Hematopoietic multipotent progenitor cell treated with erythropoietin and hydrocortisone succinate and interleukin-3 and kit ligand, for 15 days (in vitro differentiated cells): ENCODE data around the gene PLEKHA6.

Source experiments
- DNase-seq: peaks from one replicate; pipeline ENCODE4 v3.0.0-alpha.2; 2015; ENCODE audit warnings: low spot score

PLEKHA6 gene

DNA sequence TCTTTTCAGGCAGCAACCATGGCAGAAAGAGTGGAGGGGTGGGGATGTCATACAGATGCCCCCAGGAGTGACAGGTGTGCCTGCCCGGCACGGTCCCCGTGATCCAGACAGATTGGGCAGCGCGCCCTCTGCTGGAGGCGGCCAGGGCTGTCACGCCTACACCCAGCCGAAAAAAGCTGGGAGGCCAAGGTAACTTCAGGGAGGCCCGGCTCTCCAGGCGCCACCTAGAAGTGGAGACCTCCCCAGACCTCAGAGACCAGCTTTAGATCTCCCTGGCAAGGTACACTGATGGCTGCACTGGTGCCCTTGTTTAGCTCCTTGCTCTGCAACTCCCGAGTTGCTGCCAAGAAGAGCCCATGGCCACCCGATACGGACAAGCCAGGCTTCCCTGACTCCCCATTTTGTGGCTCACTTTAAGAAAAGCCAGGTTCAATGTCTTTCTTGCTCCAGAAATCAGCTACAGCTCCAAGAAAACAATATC is 152.6 kb downstream of the PLEKHA6 start:
- DNase-seq: peak; percentile 45

DNA sequence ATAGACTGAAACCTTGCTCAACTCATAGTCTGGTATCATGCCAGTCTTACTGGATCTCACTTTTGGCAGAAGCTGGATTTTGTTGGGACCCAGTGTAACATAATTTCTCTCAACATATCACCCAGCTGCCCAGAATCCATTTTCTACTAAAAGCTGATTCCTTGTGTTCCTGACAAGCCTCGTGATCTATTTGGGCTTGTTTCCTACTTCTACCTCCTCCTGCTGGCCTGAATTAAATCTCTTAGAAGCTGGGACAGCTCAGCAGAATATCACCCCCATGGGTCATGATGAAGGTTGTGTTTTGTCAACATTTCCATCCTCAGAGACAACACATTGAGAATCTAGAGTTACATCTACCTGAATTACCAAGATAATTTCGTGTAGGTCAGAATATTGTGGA is 153.6 kb downstream of the PLEKHA6 start:
- DNase-seq: no peak

DNA sequence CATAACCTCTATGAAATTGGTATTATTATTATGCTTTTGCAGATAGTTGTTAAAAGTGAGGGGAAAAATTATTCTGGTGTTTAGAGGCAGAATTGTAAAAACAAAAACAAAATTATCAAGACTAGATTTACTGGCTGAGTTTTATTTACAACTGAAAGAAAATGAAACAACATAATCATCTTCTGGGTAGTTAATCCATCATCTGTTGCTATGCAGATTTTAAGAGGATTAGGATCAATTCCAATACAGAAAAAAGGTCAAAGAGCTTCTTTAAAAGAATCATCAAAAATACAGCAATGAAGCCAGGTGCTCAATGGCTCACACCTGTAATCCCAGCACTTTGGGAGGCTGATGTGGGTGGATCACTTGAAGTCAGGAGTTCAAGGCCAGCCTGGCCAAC is 154.2 kb downstream of the PLEKHA6 start:
- DNase-seq: no peak

DNA sequence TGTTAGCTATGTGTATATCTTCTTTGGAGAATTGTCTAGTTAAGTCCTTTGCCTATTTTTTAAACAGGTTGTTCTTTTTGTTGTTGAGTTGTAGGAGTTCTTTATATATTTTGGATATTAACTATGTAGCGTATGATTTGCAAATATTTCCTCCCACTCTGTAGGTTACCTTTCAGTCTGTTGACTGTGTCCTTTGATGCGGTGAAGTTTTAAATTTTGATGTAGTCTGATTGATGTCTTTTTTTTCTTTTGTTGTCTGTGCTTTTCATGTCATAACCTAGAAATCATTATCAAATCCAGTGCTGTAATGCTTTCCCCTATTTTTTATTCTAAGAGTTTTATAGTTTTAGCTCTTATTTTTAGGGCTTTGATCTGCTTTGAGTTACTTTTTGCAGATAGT is 154.8 kb downstream of the PLEKHA6 start:
- DNase-seq: no peak

DNA sequence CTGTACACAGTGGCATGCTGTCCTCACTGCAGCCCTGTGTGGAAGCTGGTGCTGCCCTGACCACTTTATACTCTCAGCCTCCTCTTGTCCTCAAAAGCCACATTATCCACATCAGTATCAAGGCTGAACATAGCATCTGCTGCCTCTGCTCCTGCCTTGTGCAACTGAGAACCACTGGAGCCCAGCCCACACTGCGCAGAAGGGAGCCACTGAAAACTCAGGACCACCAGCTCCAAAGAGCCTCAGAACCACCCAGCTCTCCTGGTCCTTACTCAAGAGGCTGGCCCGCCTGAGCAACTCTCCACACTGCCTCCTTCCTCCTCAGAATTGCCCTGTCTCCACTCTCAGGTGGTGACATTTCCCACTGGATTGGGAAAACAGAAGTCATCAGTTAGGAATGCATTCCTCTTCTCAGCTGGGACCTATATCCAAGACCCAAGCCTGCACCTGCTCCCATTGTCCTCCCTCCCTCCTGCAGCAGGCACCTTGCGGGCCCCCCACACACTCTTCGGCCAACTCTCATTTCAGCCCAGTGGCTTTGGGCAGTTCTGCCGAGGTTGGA is 156.4 kb downstream of the PLEKHA6 start:
- DNase-seq: no peak

DNA sequence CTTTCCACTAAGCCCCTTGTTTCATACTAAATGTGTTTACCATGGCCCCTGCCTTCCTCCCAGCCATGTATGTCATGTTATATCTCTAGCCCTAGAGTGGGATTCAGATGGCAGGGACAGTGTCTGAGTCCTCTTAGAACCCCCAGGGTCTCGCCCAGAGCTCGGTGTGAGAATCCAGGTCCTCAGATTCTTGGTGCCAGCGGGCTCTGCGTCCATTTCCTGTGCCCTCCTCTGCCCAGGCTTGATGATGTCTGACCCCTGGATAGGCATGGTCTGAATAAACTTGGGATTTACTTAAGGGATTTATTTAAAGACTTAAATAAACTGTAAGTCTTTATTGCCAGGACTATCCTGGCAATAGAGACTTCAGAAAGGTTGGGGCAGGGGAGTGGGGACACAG is 157.2 kb downstream of the PLEKHA6 start:
- no peak for DNase-seq

DNA sequence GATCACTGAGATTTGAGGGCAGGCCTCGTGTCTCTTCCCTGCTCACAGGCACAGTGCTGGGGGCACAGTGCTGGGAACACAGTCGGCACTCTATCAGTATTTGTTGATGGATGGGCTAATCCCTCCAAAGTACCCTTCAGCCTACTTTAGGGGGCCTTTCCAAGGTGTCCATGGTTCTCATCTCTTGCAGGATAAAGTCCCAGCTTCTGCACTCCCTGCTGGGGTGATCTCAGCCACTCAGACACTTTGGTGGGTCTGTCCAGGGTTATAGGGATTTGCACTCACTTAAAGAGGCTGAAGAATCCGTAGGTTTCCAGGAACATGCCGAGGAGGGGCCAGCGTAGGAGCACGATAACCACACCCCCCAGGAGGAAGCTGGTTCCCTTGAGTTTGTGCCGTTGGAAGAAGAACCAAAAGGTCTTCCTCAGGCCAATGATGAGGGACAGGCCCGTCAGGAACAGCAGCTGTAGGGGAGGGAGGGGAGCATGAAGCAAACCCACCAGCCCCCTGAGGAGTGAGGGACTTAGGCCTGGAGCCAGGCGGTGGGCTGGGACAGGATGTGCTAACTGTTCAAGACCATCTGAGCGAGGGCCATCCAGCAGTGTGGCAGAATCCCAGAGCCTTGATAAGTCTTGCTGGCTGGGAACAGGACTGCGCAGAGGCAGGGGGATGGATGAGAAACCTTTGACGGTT is 158.2 kb downstream of the PLEKHA6 start:
- DNase-seq: no peak

DNA sequence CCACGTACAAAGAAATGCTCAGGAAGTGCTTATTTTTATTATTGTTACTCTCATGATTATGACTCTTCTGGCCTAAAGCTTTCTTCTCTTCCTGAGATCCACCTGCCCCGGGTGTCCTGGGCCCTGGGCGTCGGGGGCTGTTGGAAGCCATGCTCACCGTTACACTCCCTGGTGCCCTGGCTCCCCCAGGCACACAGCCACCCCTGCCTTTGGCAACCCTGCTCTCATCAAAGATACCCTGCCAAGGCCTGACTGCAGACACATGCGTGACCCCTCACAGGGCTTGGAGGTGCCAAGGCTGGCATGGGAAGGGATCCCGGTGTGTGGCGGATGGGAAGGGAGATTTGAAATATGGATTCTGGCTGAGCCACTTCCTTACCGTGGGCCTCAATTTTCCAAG is 160.2 kb downstream of the PLEKHA6 start:
- no peak for DNase-seq

DNA sequence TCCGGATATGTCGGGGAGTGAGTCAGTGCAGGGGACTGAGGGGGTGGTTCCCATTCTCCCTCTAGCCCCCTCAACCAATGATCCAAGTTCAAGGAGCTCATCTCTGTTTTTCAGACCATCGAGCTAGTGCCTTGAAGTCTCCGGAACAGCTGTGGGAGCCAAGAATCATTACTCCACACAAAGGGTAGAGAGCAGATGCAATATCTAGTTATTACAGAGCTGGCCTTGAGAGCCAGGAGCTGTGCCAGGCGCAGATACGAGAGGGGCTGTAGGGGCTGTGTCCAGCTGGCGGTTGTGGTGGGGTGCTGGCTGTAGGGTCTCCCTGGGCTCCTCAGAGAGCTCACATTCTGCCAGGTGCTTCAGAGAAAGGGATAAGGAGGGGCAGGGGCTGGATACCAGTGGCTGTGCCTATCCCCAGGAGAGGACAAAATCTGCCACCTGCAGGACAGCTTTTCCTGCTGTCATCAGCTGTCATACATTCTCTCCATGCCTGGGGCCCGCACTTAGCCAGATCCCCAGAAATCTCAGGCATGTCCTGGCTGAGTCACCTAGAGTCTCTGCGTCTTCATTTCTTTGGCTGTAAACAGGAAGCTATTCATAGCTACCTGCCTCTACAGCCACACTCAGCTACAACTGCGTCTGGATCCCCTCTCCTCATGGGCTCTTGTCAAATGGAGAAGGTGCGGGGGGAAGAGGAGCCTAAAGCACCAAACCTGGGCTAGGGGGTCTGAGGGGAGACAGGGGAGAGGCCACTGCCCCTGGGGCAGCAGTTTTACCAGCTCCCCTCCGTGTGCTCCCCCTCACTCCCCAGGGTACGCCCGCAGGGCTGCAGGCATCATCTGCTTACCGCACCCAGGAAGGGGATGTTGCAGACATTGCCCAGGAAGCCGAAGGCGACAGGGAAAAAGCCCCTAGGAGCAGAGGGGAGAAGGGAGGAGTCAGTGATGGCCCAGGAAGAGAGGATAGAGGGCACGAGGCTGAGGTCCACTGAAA is 161.1 kb downstream of the PLEKHA6 start:
- no peak for DNase-seq

DNA sequence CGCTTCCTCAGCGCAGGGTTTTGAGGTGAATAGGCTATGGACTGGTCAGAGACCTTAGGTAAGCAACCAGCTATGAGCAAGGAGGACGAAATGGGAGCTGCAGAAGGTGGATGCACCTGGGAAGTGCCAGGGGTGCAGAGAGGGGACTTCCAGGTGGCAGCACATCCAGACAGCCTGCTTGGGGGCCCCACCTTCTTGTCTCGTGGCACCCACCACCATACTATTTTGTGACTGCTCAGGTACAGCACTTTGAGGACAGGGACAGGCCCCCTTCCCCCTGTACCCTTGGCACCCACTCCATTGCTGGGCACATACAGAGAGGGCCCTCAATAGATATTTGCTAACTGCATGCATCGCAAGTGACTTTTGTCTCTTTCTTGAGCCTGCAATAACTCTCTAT is 162.7 kb downstream of the PLEKHA6 start:
- no peak for DNase-seq

DNA sequence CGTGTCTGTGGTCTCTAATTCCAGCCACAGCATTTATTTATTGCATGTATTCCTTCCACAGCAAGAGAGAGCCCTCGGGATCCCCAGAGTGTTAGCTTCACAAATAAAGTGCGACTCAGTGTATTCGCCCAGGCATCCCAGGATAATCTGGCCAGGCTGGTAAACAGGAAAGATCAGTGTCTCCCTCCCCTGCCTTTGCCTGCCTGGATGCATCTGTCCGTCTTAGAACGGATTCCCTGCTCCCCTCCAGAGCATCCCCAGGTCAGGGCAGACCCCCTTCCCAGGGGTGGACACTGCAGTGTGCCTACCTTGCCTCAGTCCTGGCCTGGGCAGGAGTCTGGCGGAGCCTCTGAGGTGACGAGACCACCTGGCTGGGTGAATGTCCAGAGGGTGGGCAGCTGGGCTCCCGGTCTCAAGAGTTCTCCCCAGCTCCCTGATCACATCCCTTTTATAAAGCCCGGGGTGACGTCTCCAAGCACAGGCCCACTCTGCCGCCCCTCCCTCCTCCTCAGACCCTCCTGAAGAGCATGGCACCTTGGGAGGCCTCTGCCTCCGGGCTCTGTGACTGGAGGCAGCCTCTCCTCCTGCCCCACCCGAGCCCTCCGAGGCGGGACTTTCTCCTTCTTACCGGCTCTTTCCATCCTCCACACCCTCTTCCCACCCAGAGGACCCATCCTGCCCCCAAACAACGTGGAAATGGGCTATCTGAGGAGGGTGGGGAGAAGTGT is 163.5 kb downstream of the PLEKHA6 start, which contains the start of gene KISS1:
Gene KISS1 (minus strand): TSS at position 424 of the 728 bp plus-strand sequence. CDS start 3,615 bp downstream, outside the sequence.
- no peak for DNase-seq

DNA sequence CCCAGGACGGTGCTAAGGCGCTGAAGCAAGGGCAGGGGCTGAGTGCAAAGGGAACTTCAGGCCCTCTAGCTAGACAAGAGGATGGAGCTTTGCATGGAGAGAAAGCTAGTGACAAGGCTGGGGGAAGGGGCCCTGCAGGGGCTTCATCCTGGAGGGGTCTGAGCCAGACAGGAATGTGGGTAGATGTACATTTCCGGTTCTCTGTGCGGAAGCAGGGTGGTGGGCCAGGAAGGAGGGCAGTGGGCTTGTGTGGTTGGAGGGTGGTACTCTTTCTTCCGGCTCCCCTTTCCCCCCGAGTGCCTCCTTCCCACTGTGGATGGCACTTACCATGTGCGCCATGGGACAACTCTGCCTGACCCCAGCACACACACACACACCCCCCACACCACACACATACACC is 165.0 kb downstream of the PLEKHA6 start:
- DNase-seq: no peak

DNA sequence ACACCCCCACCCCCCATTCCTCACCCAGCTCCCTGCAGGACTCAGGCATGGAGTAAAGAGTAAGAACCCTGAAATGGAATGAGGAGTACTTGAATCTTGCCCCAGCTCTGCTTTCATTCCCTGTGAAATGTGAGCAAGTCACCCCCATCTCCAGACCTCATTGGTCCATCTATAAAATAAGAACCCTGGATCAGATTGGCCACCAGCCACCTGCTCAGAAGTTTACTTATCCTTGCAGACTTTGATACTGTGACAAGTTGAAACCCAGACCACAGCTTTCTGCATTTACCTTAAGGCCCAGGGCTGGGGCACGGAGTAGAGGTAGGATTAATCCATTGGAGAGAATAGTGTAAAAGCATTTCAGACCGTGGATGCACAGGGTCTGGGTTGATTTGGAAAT is 165.6 kb downstream of the PLEKHA6 start:
- DNase-seq: no peak

DNA sequence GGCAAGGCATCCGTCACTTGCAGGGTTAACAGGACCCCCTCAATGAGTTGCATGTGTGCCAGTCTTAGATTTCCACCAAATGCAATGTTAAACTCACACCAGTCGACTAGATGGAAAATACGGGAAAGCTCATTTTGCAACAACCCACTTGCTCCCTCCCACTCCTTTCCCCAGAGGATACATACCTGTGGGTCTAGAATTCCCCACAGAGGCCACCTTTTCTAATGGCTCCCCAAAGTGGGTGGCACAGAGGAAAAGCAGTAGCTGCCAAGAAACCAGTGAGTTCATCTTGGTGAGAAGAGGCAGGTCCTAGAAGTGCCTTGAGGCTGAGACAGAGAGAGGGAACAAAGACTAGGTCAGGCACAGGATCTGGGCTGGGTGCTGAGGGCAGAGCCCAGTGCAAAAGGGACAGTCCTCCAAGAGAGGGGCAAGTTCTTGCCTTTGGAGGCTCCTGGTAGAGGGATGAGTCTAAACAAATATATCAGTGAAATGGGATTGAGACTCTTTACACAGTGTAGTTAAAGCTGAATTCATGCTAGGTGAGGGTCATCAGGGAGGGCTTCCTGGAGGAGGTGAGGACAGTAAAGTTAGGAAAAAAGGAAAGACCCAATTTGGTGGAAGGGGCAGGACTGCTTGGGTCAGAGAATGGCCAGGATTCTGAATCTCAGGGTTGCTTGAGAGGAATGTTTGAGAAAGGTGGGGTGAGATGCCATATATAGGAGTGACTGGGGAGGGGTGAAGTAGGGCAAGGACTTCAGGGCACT is 167.0 kb downstream of the PLEKHA6 start:
- DNase-seq: no peak

DNA sequence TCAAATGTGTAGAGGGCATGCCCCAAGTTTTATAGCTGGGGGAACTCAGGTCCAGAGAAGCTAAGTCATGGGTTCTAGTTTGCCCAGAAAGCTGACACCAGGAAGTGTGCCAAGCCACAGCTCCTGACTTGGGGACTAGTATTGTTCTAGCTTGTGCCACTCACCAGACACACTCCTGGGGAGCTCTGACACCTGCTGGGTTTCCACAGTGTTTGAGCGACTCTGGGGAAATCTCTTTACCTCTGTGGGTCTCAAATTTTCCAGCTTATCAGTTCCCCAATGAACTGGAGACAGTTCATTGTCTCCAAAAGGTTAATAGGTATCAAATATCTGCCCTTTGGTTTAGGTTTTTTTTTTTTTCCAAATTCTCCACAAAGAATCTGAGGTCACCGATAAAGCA is 167.7 kb downstream of the PLEKHA6 start:
- no peak for DNase-seq

DNA sequence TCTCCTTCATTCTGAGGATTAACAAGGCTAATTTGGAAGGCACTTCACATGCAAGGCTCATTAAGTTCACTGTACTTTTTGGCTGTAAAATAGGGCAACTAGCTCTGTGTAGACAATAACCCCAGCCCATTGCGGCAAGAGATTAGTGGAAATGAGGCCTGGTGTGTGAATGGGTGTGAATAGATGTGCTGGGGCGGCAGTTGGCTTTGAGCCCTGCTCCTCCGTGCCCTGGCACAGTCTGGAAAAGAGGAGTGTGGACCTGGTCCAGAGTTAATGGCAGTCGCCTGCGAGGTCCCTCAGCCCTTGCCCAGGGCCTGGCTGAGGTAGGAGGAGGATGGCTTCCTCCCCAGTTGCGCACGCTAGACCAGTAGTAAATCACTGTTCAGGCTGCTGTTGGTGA is 168.3 kb downstream of the PLEKHA6 start:
- DNase-seq: no peak

DNA sequence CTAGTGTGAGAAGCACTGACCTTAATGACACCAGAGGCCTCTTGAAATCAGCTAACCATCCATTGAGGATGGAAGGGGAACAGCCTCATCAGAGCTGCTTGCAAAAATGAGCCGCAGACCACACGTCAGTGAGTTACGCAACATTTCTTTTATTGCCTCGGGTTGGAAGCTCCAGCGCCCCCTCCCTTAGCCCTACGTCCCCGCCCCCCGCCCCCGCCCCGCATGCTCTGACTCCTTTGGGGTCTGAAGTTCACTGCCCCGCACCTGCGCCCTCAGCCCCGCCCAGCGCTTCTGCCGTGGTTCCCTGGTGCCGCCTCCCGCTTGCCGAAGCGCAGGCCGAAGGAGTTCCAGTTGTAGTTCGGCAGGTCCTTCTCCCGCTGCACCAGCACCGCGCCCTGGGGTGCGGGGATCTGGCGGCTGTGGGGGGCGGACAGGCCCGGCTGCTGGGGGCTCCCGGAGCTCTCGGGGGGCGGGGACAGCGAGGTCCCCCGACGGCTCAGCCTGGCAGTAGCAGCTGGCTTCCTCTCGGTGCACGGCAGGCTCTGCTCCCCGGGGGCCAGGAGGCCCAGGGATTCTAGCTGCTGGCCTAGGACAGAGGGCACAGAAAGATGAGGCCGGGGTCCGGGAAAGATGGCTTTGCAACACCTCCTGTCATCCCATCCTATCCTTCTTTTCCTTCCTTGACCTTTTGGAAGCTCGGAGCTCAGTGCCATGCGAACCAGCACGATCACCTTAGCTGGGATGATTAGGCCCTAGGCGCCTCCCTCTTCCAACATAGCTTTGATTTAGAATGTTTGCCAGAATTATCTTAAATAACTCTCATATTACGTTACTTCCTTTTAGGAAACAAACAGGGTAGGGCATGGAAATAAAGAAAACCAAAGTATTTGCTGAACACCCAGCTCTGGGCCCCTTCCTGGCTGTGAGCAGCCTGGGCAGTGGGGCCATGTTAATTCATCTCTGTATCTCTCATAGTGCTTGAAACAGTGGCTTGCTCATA is 169.2 kb downstream of the PLEKHA6 start:
- DNase-seq: no peak

DNA sequence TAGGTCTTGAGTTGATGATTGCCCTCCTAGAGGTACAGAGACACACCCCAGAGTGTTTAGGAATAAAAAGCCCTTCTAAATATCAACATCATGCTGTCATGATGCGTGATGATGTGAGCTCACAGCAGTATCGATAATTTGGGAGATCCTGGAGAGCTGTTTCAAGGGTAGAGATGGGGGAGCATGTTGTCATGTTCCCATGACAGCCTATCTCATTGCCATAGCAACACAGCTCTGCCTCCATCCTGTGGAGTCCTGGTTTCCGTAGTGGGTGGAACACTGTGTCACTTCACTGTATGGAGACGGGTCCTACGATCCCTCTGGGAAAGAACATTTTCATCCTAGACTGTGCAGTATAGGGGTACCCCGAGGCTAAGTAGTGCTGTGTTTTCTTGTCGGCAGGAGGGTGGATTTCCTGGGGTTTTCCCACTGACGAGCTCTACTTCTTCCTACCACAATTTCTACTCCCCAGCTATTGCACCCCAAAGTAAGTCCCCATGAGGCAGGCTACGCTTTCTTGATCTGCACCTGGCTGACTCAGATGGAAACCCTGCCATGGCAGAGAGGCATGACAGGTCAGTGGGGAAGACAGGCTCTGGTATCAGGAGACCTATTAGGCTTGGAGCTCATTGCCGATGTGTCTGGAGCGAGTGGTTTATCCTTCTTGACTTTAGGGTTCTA is 170.6 kb downstream of the PLEKHA6 start:
- no peak for DNase-seq

DNA sequence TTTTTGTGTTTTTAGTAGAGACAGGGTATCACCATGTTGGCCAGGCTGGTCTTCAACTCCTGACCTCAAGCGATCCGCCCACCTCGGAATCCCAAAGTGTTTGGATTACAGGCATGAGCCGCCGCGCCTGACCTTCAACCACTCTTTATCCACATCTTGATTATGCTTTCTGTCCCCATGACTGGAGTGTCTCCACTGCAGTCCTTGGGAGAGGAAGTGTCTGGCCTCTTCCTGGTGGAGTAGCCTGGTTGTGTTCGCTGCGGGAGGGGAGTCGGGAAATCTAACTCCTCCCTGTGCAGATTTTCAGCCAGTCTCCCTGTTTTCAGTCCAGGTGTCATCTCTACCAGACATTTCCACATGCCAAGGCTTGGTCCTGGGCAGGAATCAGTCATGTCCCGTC is 173.1 kb downstream of the PLEKHA6 start:
- DNase-seq: no peak
